ENCODE results near the gene DDX17. TPM values are rescaled to one million over a fixed set of nuclear protein-coding genes. Genes with fewer than 3 reads are reported as not detected.

The DDX17 gene
- total and polyA plus RNA-seq, 9 of the 15 experiments (the other 6 are each of a cell fraction or from before 2014, with no cell fraction given) = 17.6 to 421 (median 189) TPM

- TF ChIP-seq, protein P1, sequence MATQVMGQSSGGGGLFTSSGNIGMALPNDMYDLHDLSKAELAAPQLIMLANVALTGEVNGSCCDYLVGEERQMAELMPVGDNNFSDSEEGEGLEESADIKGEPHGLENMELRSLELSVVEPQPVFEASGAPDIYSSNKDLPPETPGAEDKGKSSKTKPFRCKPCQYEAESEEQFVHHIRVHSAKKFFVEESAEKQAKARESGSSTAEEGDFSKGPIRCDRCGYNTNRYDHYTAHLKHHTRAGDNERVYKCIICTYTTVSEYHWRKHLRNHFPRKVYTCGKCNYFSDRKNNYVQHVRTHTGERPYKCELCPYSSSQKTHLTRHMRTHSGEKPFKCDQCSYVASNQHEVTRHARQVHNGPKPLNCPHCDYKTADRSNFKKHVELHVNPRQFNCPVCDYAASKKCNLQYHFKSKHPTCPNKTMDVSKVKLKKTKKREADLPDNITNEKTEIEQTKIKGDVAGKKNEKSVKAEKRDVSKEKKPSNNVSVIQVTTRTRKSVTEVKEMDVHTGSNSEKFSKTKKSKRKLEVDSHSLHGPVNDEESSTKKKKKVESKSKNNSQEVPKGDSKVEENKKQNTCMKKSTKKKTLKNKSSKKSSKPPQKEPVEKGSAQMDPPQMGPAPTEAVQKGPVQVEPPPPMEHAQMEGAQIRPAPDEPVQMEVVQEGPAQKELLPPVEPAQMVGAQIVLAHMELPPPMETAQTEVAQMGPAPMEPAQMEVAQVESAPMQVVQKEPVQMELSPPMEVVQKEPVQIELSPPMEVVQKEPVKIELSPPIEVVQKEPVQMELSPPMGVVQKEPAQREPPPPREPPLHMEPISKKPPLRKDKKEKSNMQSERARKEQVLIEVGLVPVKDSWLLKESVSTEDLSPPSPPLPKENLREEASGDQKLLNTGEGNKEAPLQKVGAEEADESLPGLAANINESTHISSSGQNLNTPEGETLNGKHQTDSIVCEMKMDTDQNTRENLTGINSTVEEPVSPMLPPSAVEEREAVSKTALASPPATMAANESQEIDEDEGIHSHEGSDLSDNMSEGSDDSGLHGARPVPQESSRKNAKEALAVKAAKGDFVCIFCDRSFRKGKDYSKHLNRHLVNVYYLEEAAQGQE (IDR thresholded peaks at IDR 0.05; ENCODE audit: borderline replicate concordance) = no peak
- TF ChIP-seq, protein P1 (CRISPR knock-in tag; IDR thresholded peaks at IDR 0.05; ENCODE audit: low read depth) = no peak
- TF ChIP-seq ATF6 (CRISPR knock-in tag; IDR thresholded peaks at IDR 0.05) = no peak
- no peak for TF ChIP-seq PML (IDR thresholded peaks at IDR 0.05; ENCODE audit: low read length)
- no peak for TF ChIP-seq NFIC (IDR thresholded peaks at IDR 0.05)
- TF ChIP-seq GTF2B (IDR thresholded peaks at IDR 0.05; ENCODE audit: extremely low read depth, insufficient read length) = no peak
- no peak for TF ChIP-seq MAFF (IDR thresholded peaks at IDR 0.05; ENCODE audit: low read length)
Observed at GRCh38 chr22:38523479-38523878, 17.4 kb upstream of the DDX17 start (continued).
